AG04449 (cell line): ENCODE measurements around the gene GOLGA6L7.
"Not testable (repeated sequence)": the region's sequence is repeated elsewhere in the genome, so short reads cannot be mapped to it uniquely, and the experiment has no call there.

Experiments used
- CTCF ChIA-PET: fragments of 350-600 bp; formaldehyde crosslinking; extraction: SDS; loops from one replicate; lab custom pipeline; 2021; ENCODE audit warnings: antibody characterized with exemption; lab: Yijun Ruan, JAX
- POLR2A ChIA-PET: fragments of 400-600, 350-600 bp; formaldehyde crosslinking; extraction: SDS; loops from one replicate; lab custom pipeline; 2020; ENCODE audit warnings: antibody characterized with exemption, inconsistent platforms; lab: Yijun Ruan, JAX
- DNase-seq: peaks from one replicate; pipeline ENCODE4 v3.0.0-alpha.2; 2010; ENCODE audit warnings: low read depth, low spot score
- H3K4me3 ChIP-seq: 2 replicates; pipeline ENCODE4 v1.5.1; 2011; ENCODE audit warnings: low read depth, mild to moderate bottlenecking, control low read depth, low read length
- TF ChIP-seq, protein P1 (sequence below): IDR thresholded peaks from one replicate; pipeline ENCODE4 v1.5.1; 2011; ENCODE audit warnings: mild to moderate bottlenecking, moderate library complexity, low read length, control low read depth, inconsistent platforms; ENCODE audit not compliant: insufficient read depth; ENCODE audit errors: missing control alignments

Gene GOLGA6L7

DNA sequence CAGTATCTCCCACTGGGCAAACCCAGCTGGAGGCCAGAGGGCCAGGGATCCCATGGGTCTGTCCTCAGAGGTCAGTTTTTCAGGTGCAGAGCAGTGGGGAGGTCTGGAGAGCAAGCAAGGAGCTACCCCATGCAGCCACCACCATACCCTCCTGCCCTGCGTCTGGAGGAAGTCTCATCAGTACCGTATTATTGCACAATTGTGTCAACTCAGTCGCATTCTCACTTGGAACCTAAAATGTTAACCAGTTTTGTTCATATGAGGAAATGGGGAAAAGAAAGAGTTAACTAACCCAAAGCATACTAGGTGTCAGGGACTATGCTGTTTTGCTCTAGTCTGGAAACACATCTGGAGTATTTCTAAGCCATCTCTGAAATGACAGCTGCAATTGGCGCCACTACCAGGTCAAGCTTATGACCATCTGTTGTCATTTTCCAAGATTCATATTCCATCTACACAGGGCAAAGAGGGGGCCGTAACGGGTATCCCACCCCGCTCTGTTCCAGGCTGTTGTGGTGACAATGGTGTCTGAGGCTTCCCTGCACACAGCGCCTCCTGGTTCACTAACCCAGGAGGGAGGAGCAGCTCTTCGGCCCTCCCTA is 20.4 kb upstream of the GOLGA6L7 start:
- TF ChIP-seq, protein P1, sequence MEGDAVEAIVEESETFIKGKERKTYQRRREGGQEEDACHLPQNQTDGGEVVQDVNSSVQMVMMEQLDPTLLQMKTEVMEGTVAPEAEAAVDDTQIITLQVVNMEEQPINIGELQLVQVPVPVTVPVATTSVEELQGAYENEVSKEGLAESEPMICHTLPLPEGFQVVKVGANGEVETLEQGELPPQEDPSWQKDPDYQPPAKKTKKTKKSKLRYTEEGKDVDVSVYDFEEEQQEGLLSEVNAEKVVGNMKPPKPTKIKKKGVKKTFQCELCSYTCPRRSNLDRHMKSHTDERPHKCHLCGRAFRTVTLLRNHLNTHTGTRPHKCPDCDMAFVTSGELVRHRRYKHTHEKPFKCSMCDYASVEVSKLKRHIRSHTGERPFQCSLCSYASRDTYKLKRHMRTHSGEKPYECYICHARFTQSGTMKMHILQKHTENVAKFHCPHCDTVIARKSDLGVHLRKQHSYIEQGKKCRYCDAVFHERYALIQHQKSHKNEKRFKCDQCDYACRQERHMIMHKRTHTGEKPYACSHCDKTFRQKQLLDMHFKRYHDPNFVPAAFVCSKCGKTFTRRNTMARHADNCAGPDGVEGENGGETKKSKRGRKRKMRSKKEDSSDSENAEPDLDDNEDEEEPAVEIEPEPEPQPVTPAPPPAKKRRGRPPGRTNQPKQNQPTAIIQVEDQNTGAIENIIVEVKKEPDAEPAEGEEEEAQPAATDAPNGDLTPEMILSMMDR, result no peak
- POLR2A ChIA-PET, result no interaction called here
- no peak for DNase-seq
- H3K4me3 ChIP-seq, result no peak overlapping the region
- CTCF ChIA-PET, result no interaction called here

DNA sequence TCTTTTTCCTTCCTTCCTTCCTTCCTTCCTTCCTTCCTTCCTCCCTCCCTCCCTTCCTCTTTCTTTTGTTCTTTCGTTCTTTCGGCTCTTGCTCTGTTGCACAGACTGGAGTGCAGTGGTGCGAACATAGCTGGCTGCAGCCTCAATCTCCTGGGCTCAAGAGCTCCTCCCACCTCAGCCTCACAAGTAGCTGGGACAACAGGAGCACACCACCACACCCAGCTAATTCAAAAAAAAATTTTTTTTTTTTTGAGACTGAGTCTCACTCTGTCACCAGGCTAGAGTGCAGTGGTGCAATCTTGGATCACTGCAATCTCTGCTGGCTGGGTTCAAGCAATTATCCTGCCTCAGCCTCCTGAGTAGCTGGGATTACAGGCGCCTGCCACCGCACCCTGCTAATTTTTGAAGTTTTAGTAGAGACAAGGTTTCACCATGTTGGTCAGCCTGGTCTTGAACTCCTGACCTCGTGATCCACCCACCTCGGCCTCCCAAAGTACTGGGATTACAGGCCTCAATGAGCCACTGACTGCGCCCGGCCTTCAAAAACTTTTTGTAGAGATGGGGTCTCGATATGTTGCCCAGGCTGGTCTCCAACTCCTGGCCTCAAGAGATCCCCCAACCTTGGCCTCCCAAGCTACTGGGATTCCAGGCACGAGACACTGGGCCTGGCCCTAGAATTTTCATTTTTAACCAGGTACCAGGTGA is 13.3 kb upstream of the GOLGA6L7 start:
- H3K4me3 ChIP-seq, DNase-seq, POLR2A ChIA-PET: not testable (repeated sequence)
- CTCF ChIA-PET, result interaction anchor here (1.0 kb wide), 1 partner anchor 17 kb away, joined by 3 read pairs; no protein-coding TSS in a partner anchor

DNA sequence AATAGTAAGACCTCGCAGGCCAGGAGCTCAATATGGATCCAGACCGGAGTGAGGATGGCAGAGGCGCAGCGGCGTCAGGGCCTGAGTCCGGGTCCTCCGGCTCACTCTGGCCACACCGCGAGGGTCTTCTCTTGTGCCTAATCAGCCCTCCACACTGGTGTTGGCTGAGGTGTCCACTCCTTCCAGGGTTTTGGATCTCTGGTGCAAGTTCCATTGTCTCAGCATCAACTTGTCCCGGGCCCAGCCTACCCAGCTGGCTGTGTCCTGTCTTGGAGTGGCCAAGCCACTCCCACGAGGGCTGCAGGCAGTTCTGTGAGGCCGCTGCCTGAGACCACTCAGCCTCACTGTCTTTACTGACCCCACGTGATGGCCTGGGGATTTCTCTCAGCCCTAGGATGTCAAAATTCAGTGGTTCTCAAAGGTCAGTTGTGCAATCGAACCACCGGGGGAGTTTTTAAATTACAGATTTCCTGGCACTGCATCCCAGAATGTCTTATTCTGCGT is 12.6 kb upstream of the GOLGA6L7 start:
- CTCF ChIA-PET, result no interaction called here
- H3K4me3 ChIP-seq, result no peak overlapping the region
- DNase-seq, result no peak
- TF ChIP-seq, protein P1, result no peak
- POLR2A ChIA-PET, result no interaction called here

DNA sequence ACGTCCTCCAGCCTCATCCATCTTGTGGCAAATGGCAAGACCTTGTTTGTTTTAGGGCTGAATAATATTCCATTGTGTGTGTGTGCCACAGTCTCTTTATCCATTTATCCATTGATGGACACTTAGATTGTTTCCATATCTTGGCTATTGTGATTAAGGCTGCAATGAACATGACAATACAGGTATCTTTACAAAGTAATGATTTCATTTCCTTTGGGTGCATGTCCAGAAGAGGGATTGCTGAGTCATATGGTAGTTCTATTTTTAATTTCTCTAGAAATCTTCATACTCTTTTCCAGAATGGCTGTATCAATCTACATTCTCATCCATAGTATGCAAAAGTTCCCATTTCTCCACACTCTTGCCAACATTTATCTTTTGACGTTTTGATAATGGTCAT is 6.1 kb upstream of the GOLGA6L7 start:
- POLR2A ChIA-PET, DNase-seq, H3K4me3 ChIP-seq, CTCF ChIA-PET: not testable (repeated sequence)

DNA sequence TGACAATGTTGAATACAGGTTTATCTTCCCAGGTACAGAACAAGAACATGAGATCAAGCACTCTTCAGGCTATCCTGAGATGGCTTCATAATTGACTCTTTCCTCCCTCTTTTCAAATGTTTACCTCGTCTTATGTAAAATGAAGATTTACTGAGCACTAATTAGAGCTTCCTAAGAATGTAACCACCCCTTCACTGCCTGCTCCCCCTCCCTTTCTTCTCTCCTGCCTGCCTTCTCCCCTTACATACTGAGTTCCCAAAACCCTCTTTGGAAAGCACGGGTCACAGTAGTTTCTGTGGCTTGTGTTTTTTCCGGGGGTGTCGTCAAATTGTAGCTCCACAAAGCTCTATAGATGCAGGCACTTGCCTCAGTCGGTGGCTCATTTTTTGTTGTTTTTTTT is 5.2 kb upstream of the GOLGA6L7 start:
- H3K4me3 ChIP-seq, DNase-seq, CTCF ChIA-PET, POLR2A ChIA-PET: not testable (repeated sequence)

DNA sequence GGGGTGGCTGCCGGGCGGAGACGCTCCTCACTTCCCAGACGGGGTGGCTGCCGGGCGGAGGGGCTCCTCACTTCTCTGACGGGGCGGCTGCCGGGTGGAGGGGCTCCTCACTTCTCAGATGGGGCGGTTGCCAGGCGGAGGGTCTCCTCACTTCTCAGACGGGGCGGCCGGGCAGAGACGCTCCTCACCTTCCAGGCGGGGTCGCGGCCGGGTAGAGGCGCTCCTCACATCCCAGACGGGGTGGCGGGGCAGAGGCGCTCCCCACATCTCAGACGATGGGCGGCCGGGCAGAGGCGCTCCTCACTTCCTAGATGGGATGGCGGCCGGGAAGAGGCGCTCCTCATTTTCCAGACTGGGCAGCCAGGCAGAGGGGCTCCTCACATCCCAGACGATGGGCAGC is 1.3 kb upstream of the GOLGA6L7 start:
- H3K4me3 ChIP-seq, POLR2A ChIA-PET, DNase-seq, CTCF ChIA-PET: not testable (repeated sequence)

DNA sequence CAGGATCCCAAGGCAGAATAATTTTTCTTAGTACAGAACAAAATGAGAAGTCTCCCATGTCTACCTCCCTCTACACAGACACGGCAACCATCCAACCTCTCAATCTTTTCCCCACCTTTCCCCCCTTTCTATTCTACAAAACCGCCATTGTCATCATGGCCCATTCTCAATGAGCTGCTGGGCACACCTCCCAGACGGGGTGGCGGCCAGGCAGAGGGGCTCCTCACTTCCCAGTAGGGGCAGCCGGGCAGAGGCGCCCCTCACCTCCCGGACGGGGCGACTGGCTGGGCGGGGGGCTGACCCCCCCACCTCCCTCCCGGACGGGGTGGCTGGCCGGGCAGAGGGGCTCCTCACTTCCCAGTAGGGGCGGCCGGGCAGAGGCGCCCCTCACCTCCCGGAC is 827 bp upstream of the GOLGA6L7 start:
- POLR2A ChIA-PET, CTCF ChIA-PET, DNase-seq, H3K4me3 ChIP-seq: not testable (repeated sequence)

DNA sequence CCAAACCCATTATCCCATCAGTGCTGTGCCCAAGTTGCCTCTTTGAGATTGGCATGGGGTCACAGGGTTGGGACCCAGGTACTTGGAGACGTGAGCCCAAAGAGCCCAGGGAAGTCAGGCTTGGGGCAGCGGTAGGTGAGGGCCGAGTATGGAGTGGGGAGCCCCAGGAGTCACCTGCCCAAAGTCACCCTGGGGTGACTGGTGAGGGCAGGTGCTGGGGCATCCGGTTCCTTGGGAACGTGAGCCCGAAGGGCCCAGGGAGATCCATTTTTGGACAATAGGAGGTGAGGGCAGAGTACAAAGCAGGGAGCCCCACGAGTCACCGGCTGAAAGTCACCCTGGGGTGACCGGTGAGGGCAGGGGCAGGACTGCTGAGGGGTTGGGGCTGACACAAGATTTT is 485 bp downstream of the GOLGA6L7 start:
- CTCF ChIA-PET, result not testable (repeated sequence)

DNA sequence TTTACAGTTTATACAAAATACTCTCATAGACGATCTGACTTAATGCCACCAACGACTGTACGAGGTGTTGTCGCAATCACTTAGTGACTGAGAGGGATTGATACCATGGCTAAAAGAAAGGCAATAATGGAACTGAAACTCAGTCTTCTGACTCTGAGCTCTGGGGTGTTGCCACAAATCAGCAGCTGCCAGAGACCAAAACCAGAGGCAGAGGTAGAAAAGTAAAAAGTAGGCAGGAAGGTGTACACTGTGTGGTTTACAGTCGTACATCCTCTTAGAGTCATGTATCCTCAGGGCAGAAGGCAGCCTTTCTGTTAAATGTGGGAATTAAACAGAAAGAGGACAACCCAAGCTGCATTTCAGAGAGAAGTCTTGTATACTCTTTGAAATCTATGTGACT is 1.2 kb downstream of the GOLGA6L7 start:
- CTCF ChIA-PET, POLR2A ChIA-PET, DNase-seq, H3K4me3 ChIP-seq: not testable (repeated sequence)

More for the DNA sequence above, 485 bp downstream of the GOLGA6L7 start:
- POLR2A ChIA-PET, H3K4me3 ChIP-seq, DNase-seq: not testable (repeated sequence)

DNA sequence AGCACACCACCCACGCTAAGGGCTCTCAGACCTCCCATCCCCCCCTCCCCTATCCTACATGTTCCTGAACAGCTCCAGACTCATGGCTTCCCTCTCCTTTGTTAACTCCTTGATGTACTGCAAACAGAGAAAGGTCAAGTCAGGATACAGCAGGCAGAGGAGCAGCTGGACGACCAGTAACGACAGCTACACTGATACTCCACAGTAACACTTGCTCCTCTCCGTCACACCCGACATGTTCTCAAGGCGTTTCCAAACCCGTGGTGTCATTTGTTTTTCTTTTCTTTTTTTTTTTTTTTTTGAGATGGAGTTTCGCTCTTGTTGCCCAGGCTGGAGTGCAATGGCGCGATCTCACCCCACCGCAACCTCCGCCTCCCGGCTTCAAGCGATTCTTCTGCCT is 4.3 kb downstream of the GOLGA6L7 start:
- H3K4me3 ChIP-seq, CTCF ChIA-PET, POLR2A ChIA-PET, DNase-seq: not testable (repeated sequence)

DNA sequence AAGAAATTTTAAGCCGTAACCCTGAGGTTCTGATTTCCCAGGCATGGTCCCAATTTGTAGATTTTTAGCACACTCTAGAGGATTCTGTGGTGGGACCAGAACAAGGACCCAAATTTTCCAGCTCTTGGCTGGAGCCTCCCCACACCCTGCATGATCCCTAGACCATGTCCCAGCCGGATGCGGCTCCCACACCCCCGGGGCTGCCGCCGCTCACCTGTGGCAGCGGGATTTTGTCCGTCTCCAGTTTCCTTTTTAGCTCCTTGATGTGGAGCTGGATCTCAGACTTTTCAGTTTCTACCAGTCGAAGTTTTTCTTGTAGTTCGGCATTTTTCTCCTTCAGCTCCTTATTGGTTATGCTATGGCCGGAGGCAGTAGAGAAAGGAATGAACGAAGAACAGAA is 4.9 kb downstream of the GOLGA6L7 start:
- DNase-seq, H3K4me3 ChIP-seq, POLR2A ChIA-PET, CTCF ChIA-PET: not testable (repeated sequence)

DNA sequence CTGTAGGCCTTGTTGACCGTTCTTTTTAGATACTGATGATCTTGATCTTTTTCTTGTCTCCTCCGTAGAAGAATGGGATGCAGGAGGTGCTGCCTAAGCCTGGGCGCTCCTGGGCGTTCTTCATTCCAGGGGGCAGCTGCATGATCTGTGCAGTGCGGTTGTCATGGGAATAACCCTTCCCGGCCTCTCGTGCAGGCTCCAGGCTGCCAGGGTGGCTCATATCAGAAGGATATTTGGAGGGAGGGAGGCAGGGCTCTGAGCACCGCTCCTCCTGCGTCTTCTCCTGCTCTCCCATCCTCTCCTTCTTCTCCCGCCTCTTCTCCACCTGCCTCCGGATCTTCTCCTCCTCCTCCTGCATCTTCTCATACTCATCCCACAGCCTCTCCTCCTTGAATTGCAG is 6.2 kb downstream of the GOLGA6L7 start:
- H3K4me3 ChIP-seq, POLR2A ChIA-PET, DNase-seq, CTCF ChIA-PET: not testable (repeated sequence)

DNA sequence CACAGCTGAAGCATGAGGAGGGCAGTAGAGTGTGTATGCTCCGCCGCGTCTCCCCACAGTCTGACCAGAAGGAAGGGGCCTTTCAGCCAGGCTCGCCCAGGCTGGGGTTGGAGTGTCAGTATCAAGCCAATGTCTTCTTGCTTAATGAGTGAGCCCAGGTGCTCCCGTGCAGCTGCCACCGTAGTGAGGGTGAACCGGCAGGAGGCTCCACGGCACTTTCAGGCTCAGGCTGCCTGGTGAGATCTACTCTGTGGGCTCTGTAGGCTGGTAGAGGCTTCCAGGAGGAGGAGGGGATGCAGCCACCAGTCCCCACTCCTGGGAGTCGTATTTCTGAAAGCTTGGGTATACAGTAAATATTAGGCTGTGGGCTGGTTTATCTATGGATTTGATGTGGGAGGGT is 8.2 kb downstream of the GOLGA6L7 start:
- POLR2A ChIA-PET, DNase-seq, CTCF ChIA-PET, H3K4me3 ChIP-seq: not testable (repeated sequence)

DNA sequence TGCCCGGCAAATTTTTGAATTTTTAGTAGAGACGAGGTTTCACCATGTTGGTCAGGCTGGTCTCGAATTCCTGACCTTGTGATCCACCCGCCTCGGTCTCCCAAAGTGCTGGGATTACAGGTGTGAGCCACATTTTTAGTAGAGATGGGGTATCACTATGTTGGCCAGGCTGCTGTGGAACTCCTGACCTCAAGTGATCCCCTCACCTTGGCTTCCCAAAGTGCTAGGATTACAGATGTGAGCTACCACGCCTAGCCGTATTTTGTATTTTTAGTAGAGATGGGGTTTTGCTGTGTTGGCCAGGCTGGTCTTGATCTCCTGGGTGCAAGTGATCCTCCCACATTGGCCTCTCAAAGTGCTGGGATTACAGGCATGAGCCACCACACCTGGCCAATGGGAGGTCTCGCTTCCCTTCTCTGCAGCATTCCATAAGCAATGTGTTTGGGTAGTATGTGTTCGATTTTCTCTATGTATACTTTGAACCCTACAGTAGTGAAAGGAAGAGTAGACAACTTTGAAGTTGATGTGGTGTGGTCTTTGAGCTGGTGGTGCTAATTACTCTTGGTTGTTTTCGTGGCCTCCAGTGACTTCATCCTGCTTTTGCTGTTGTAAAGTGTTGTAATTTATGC is 13.4 kb downstream of the GOLGA6L7 start:
- CTCF ChIA-PET, POLR2A ChIA-PET, H3K4me3 ChIP-seq, DNase-seq: not testable (repeated sequence)
